ENCODE data around the gene ATP4B.
"Not testable (repeated sequence)": the region's sequence is repeated elsewhere in the genome, so short reads cannot be mapped to it uniquely, and the experiment has no call there.

Gene ATP4B

GRCh38 chr13:113624235-113624587, 33.8 kb downstream of the ATP4B start:
- no peak for DNase-seq (ENCODE audit: low read depth in 1 of 2, low spot score in 1 of 2)
- in situ Hi-C loops (cut with HindIII; ENCODE audit: low pct_unique_long_range_greater_than_20kb, low sequenced_read_pairs) = no loop called here
- no peak for TF ChIP-seq JUND (IDR thresholded peaks at IDR 0.05; ENCODE audit: low read depth)

GRCh38 chr13:113623491-113624234, 34.3 kb downstream of the ATP4B start:
- no peak for DNase-seq (ENCODE audit: low read depth in 1 of 2, low spot score in 1 of 2)
- in situ Hi-C loops (cut with HindIII; ENCODE audit: low pct_unique_long_range_greater_than_20kb, low sequenced_read_pairs) = no loop called here
- no peak for TF ChIP-seq JUND (IDR thresholded peaks at IDR 0.05; ENCODE audit: low read depth)

- no peak for DNase-seq (ENCODE audit: low read depth in 1 of 2, low spot score in 1 of 2)
- no peak for TF ChIP-seq JUND (IDR thresholded peaks at IDR 0.05; ENCODE audit: low read depth)
- in situ Hi-C loops (cut with HindIII; ENCODE audit: low pct_unique_long_range_greater_than_20kb, low sequenced_read_pairs) = no loop called here
These were observed 35.1 kb downstream of the ATP4B start for GRCh38 chr13:113622791-113623490.

GRCh38 chr13:113621986-113622550, 35.9 kb downstream of the ATP4B start:
- in situ Hi-C loops (cut with HindIII; ENCODE audit: low pct_unique_long_range_greater_than_20kb, low sequenced_read_pairs); DNase-seq (ENCODE audit: low read depth in 1 of 2, low spot score in 1 of 2): not testable (repeated sequence)

- peak in 1 of 2 experiments; percentile 62 for DNase-seq (ENCODE audit: low read depth in 1 of 2, low spot score in 1 of 2)
- in situ Hi-C loops (cut with HindIII; ENCODE audit: low pct_unique_long_range_greater_than_20kb, low sequenced_read_pairs) = not testable (repeated sequence)
These were observed 36.5 kb downstream of the ATP4B start for GRCh38 chr13:113621498-113621897.

GRCh38 chr13:113621046-113621445, 37.0 kb downstream of the ATP4B start:
- DNase-seq (ENCODE audit: low read depth in 1 of 2, low spot score in 1 of 2) = no peak
- no peak for TF ChIP-seq JUND (IDR thresholded peaks at IDR 0.05; ENCODE audit: low read depth)
- in situ Hi-C loops (cut with HindIII; ENCODE audit: low pct_unique_long_range_greater_than_20kb, low sequenced_read_pairs) = no loop called here

- no peak for TF ChIP-seq JUND (IDR thresholded peaks at IDR 0.05; ENCODE audit: low read depth)
- in situ Hi-C loops (cut with HindIII; ENCODE audit: low pct_unique_long_range_greater_than_20kb, low sequenced_read_pairs) = no loop called here
- DNase-seq (ENCODE audit: low read depth in 1 of 2, low spot score in 1 of 2) = no peak
These were observed 37.8 kb downstream of the ATP4B start for GRCh38 chr13:113620036-113620796.

- TF ChIP-seq JUND (IDR thresholded peaks at IDR 0.05; ENCODE audit: low read depth) = no peak
- DNase-seq (ENCODE audit: low read depth in 1 of 2, low spot score in 1 of 2) = no peak
- in situ Hi-C loops (cut with HindIII; ENCODE audit: low pct_unique_long_range_greater_than_20kb, low sequenced_read_pairs) = no loop called here
These were observed 39.5 kb downstream of the ATP4B start for GRCh38 chr13:113618455-113618854.

GRCh38 chr13:113617961-113618360, 40.0 kb downstream of the ATP4B start:
- TF ChIP-seq JUND (IDR thresholded peaks at IDR 0.05; ENCODE audit: low read depth) = no peak
- no peak for DNase-seq (ENCODE audit: low read depth in 1 of 2, low spot score in 1 of 2)
- in situ Hi-C loops (cut with HindIII; ENCODE audit: low pct_unique_long_range_greater_than_20kb, low sequenced_read_pairs) = no loop called here

GRCh38 chr13:113616991-113617749, 40.8 kb downstream of the ATP4B start:
- in situ Hi-C loops (cut with HindIII; ENCODE audit: low pct_unique_long_range_greater_than_20kb, low sequenced_read_pairs) = no loop called here
- no peak for DNase-seq (ENCODE audit: low read depth in 1 of 2, low spot score in 1 of 2)
- TF ChIP-seq JUND (IDR thresholded peaks at IDR 0.05; ENCODE audit: low read depth) = no peak

- no peak for TF ChIP-seq JUND (IDR thresholded peaks at IDR 0.05; ENCODE audit: low read depth)
These were observed 41.6 kb downstream of the ATP4B start for GRCh38 chr13:113616281-113616906.

More at GRCh38 chr13:113616281-113616906, 41.6 kb downstream of the ATP4B start:
- DNase-seq (ENCODE audit: low read depth in 1 of 2, low spot score in 1 of 2) = no peak
- in situ Hi-C loops (cut with HindIII; ENCODE audit: low pct_unique_long_range_greater_than_20kb, low sequenced_read_pairs) = no loop called here
